Endodermal cell (in vitro differentiated cells): ENCODE results near the gene ATP1B2. TPM values are rescaled to one million over a fixed set of nuclear protein-coding genes. Genes with fewer than 3 reads are reported as not detected.

ENCODE experiments used
- DNase-seq: peaks from one replicate; pipeline ENCODE4 v3.0.0-alpha.2; 2017
- H3K27ac ChIP-seq: 2 replicates; pipeline ENCODE4 v1.5.1; 2013; ENCODE audit warnings: mild to moderate bottlenecking, low read depth, low read length, moderate library complexity
- H3K27me3 ChIP-seq: 2 replicates; pipeline ENCODE4 v1.6.1; 2013; ENCODE audit warnings: mild to moderate bottlenecking, low read length, moderate library complexity; ENCODE audit not compliant: insufficient read depth, control insufficient read depth, poor library complexity, severe bottlenecking
- H3K36me3 ChIP-seq: 2 replicates; pipeline ENCODE4 v1.7.0; 2013; ENCODE audit warnings: mild to moderate bottlenecking, low read length, moderate library complexity; ENCODE audit not compliant: control insufficient read depth, insufficient read depth
- H3K4me1 ChIP-seq: one replicate; pipeline ENCODE4 v1.7.0; 2013; ENCODE audit warnings: low read length; ENCODE audit not compliant: control insufficient read depth, insufficient read depth
- H3K4me3 ChIP-seq: 2 replicates; pipeline ENCODE4 v1.5.1; 2013; ENCODE audit warnings: mild to moderate bottlenecking, low read length, moderate library complexity
- H3K9ac ChIP-seq: 2 replicates; pipeline ENCODE4 v1.6.1; 2013; ENCODE audit warnings: mild to moderate bottlenecking, low read length, moderate library complexity; ENCODE audit not compliant: poor library complexity, severe bottlenecking; ENCODE audit errors: extremely low read depth
- H3K9me3 ChIP-seq: 2 replicates; pipeline ENCODE4 v1.6.1; 2013; ENCODE audit warnings: mild to moderate bottlenecking, low read length, moderate library complexity; ENCODE audit not compliant: control insufficient read depth
- H3K27ac Mint-ChIP-seq: 2 replicates; pipeline ENCODE4 v1.8.0; 2020; ENCODE audit warnings: mixed read lengths
- H3K27me3 Mint-ChIP-seq: 2 replicates; pipeline ENCODE4 v1.8.0; 2021; ENCODE audit warnings: mild to moderate bottlenecking, mixed read lengths; ENCODE audit not compliant: insufficient read depth
- H3K36me3 Mint-ChIP-seq: 2 replicates; pipeline ENCODE4 v1.8.0; 2020; ENCODE audit warnings: low read depth, mixed read lengths
- H3K4me1 Mint-ChIP-seq: 2 replicates; pipeline ENCODE4 v1.8.0; 2020; ENCODE audit warnings: mixed read lengths
- H3K4me3 Mint-ChIP-seq: 2 replicates; pipeline ENCODE4 v1.8.0; 2020; ENCODE audit warnings: mild to moderate bottlenecking, moderate library complexity, mixed read lengths
- H3K9me3 Mint-ChIP-seq: 2 replicates; pipeline ENCODE4 v1.8.0; 2020; ENCODE audit warnings: mild to moderate bottlenecking, mixed read lengths
- WGBS, 2 experiments: methylation state at CpG; one replicate each; pipeline versions ENCODE4 v1.1.5 to v1.1.7; 2013; ENCODE audit warnings: missing lambda C conversion rate in 2 of 2, mixed read lengths in 1 of 2; ENCODE audit not compliant: insufficient coverage in 1 of 2, insufficient read length in 1 of 2; 5-methylcytosine and 5-hydroxymethylcytosine counted together
- total RNA-seq, 2 donors: library from RNA; stranded (reverse); fragmentation: NEBNext Ultra II Directional in 1 of 2; extraction: Animal tissue kit (Norgen Biotek cat#: 25700) in 1 of 2; gene quantifications; 2 replicates in 1 of 2; 3 replicates in 1 of 2; pipeline ENCODE4 v1.2.1, GENCODE V29; 2021
- TF ChIP-seq, protein P1 (sequence below): fragments of 200-600 bp; sonication (generic); conservative IDR thresholded peaks from 2 replicates; pipeline ENCODE4 v1.5.0; 2021; ENCODE audit warnings: antibody characterized with exemption, mild to moderate bottlenecking

Gene ATP1B2
- total RNA-seq, 2 donors from 2014 or later = 6.4 to 7.5 TPM

DNA sequence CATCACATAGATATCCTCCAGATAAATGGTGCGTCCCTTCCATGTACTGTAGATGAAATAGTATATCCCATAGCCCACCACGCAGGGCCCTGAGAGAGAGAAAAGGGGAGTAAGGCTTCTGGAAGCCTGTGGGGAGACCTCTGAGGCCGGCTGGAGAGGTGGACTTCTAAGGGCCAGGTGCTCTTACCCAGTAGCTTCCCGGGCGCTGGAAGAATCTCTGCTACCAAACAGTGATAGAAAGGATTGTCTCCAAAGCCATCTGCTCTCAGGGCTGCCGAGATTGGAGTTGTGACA is 23.8 kb upstream of the ATP1B2 start:
- Histone ChIP-seq H3K27ac (peak overlapping the region; percentile 96), H3K27me3 (no peaks in the 10 kb centered on the region), H3K4me3 (peak overlapping the region; percentile 95), H3K4me1 (peaks cover 9% of the 10 kb centered on the region), H3K9me3 (no peaks in the 10 kb centered on the region), H3K36me3 (peaks cover 10% of the 10 kb centered on the region), H3K9ac (peak overlapping the region; percentile 97)
- Mint-ChIP-seq H3K9me3 (no peaks in the 10 kb centered on the region), H3K27ac (peak overlapping the region; percentile 96), H3K27me3 (no peaks in the 10 kb centered on the region), H3K4me1 (peaks cover 9% of the 10 kb centered on the region), H3K36me3 (peaks cover 8% of the 10 kb centered on the region), H3K4me3 (peak overlapping the region; percentile 86)
- TF ChIP-seq, protein P1, sequence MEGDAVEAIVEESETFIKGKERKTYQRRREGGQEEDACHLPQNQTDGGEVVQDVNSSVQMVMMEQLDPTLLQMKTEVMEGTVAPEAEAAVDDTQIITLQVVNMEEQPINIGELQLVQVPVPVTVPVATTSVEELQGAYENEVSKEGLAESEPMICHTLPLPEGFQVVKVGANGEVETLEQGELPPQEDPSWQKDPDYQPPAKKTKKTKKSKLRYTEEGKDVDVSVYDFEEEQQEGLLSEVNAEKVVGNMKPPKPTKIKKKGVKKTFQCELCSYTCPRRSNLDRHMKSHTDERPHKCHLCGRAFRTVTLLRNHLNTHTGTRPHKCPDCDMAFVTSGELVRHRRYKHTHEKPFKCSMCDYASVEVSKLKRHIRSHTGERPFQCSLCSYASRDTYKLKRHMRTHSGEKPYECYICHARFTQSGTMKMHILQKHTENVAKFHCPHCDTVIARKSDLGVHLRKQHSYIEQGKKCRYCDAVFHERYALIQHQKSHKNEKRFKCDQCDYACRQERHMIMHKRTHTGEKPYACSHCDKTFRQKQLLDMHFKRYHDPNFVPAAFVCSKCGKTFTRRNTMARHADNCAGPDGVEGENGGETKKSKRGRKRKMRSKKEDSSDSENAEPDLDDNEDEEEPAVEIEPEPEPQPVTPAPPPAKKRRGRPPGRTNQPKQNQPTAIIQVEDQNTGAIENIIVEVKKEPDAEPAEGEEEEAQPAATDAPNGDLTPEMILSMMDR = no peak
- DNase-seq = no peak
- WGBS, 2 experiments = 0 to 19% methylated on average over 1 to 6 of the region's 6 CpGs

DNA sequence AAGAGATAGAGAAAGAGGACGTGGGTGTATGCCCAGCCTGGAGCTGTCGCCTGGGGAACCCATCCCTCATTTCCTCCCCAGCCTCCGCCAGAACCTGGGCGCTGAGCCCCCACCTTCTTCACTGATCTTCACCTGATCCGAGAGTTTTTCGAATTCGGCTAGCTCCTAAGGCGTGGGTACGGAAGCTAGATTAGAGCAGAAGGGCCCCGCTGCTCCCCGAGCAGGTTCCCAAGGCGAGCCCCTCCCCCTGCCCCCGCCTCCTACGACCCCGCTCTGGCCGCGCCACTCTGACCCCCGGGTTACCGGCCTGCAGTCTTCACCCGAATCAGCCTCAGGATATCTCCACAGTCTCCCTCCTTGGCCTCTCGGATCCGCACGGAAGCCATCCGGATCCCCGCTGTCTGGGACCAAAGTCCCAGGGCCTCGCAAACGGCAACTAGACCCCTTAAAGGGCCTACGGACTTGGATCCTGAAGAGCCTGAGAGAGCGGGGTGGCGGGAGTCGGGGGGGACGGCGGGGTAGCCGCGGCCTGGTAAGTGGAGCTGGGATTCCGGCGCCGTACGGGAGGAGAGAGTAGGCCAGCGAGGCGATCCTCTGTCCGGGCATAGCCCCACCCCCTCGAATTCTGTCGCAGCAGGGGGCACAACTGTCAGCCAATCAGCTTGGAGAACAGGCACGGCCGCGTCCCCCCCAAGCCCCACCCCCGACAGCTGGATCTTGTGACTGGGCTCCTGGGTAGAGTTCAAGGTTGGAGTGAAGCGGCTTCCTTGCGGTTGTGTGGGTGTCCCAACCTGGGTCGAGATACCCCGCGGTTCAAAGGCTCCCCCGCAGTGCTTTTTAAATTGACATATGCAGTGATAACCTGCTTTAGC is 23.2 kb upstream of the ATP1B2 start, which contains the start of gene SAT2:
Gene SAT2, minus strand, starts transcription at position 572 of the 872 bp plus-strand sequence. Its CDS starts 186 bp downstream, at position 386.
- TF ChIP-seq, protein P1 = no peak
- Histone ChIP-seq H3K9ac (peak within 1 kb of the TSS; percentile 97), H3K27ac (peak within 1 kb of the TSS; percentile 96), H3K27me3 (no peaks in the 10 kb centered on the region), H3K36me3 (peaks cover 10% of the 10 kb centered on the region), H3K4me1 (peaks cover 9% of the 10 kb centered on the region), H3K4me3 (peak within 1 kb of the TSS; percentile 95), H3K9me3 (no peaks in the 10 kb centered on the region)
- WGBS, 2 experiments = 0 to 1% methylated on average over 27 to 54 of the region's 54 CpGs
- Mint-ChIP-seq H3K4me1 (peaks cover 11% of the 10 kb centered on the region), H3K36me3 (peaks cover 8% of the 10 kb centered on the region), H3K27ac (peak within 1 kb of the TSS; percentile 96), H3K27me3 (no peaks in the 10 kb centered on the region), H3K9me3 (no peaks in the 10 kb centered on the region), H3K4me3 (peak within 1 kb of the TSS; percentile 86)
- DNase-seq = peak; percentile 100

DNA sequence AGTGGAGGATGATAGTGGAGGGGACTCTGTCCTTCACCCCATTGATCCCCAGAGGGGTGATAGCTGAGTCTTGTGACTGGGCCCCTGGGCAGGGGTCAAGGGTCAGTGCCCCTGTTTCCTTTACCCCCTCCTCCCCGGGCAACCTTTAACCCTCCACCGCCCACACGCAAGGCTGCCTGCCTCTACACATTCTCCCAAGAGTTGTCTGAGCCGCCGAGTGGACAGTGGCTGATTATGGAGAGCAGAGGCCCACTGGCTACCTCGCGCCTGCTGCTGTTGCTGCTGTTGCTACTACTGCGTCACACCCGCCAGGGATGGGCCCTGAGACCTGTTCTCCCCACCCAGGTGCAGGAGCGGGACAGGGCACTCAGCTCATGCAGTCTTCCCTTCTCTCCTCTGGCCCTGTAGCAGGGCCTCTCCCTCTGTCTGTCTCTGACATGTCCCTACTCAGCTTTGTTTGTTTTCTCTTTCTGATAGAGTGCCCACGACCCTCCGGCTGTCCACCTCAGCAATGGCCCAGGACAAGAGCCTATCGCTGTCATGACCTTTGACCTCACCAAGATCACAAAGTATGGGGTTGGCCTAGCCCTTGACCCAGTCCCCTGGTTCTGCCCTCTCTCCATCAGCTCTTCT is 20.7 kb upstream of the ATP1B2 start, which contains the start of gene SHBG:
Gene SHBG, plus strand, starts transcription at position 197 of the 633 bp plus-strand sequence. Its CDS starts 38 bp downstream, at position 235.
- no peak within 1 kb of the TSS for H3K27ac Mint-ChIP-seq
- Histone ChIP-seq H3K4me3 (no peak within 1 kb of the TSS), H3K4me1 (peaks cover 9% of the 10 kb centered on the region), H3K9me3 (no peaks in the 10 kb centered on the region), H3K27me3 (no peaks in the 10 kb centered on the region), H3K27ac (no peak within 1 kb of the TSS), H3K9ac (no peak within 1 kb of the TSS), H3K36me3 (peaks cover 10% of the 10 kb centered on the region)
- no peaks in the 10 kb centered on the region for H3K9me3 Mint-ChIP-seq
- DNase-seq = peak; percentile 47
- 91 to 94% methylated on average over 8 to 13 of the region's 13 CpGs for WGBS, 2 experiments
- peaks cover 8% of the 10 kb centered on the region for H3K36me3 Mint-ChIP-seq
- TF ChIP-seq, protein P1 = no peak
- H3K4me1 Mint-ChIP-seq = peaks cover 11% of the 10 kb centered on the region
- no peaks in the 10 kb centered on the region for H3K27me3 Mint-ChIP-seq
- no peak within 1 kb of the TSS for H3K4me3 Mint-ChIP-seq
